SH-SY5Y (cell line): Measurements from ENCODE around the gene CSTPP1.

Experiments used
- GATA2 ChIP-seq: IDR thresholded peaks from 2 replicates; pipeline ENCODE4 v1.6.1; 2011; ENCODE audit warnings: mild to moderate bottlenecking, low read depth, low read length
- GATA3 ChIP-seq: IDR thresholded peaks from 2 replicates; pipeline ENCODE4 v1.6.1; 2011; ENCODE audit warnings: low read depth, mild to moderate bottlenecking, low read length, moderate library complexity

DNA sequence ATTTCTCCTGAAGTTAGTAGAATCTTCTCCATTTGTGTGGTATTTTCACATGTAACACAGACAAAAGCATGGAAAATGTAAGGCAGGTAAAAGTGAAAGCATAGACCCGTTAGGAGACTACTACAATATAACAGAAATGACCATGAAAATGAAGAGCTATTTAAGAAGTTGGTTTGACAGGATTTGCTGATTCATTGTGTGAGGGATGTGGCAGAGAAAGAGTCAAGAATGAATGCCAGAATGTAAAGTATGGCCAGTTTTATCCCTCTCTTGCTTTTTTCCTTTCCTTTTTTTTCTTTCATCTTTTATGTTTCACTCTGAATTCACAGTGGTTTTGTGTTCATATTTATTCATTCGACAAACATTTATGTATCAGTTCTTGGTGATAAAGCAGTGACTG is 124.2 kb downstream of the CSTPP1 start:
- TF ChIP-seq GATA2, result no peak
- no peak for TF ChIP-seq GATA3
